B cell (primary cell): ENCODE data around the gene ABCD1. TPM values are rescaled to one million over a fixed set of nuclear protein-coding genes. Genes with fewer than 3 reads are reported as not detected.

Source experiments
- polyA plus RNA-seq: library from polyadenylated mRNA; depleted of rRNA; stranded (reverse); fragments of >200 nt; gene quantifications from 2 replicates; pipeline ENCODE4 v1.2.3, GENCODE V29; 2012
- total RNA-seq, 2 donors: library from RNA; stranded (reverse); fragments of 120-200 nt in 1 of 2; gene quantifications; 1 replicate in 1 of 2; 2 replicates in 1 of 2; pipeline versions ENCODE4 v1.2.3 to v1.2.4, GENCODE V29; 2013 to 2022

ABCD1 gene
- total and polyA plus RNA-seq, 2 donors (not counting 1 experiment from before 2014, with no cell fraction given) = 9.7 to 12.2 TPM

Other genes starting within 250 kb of the ABCD1 start
- gene BGN, start 229.9 kb upstream of the ABCD1 start, total RNA-seq = not detected in 2 replicates
- not detected in 2 replicates for gene BGN, start 229.9 kb upstream of the ABCD1 start, polyA plus RNA-seq
- gene ATP2B3, start 207.2 kb upstream of the ABCD1 start, total RNA-seq = not detected in 2 replicates
- not detected in 2 replicates for gene ATP2B3, start 207.2 kb upstream of the ABCD1 start, polyA plus RNA-seq
- 29.6 and 31.8 TPM in 2 replicates for gene CCNQ, start 125.7 kb upstream of the ABCD1 start, total RNA-seq
- gene CCNQ, start 125.7 kb upstream of the ABCD1 start, polyA plus RNA-seq = 40.8 and 66.0 TPM in 2 replicates
- gene DUSP9, start 77.7 kb upstream of the ABCD1 start, total RNA-seq = not detected in 2 replicates
- gene DUSP9, start 77.7 kb upstream of the ABCD1 start, polyA plus RNA-seq = not detected in 2 replicates
- 0.99 TPM in 1 of 2 replicates, not detected in the other for gene PNCK, start 51.0 kb upstream of the ABCD1 start, total RNA-seq
- gene PNCK, start 51.0 kb upstream of the ABCD1 start, polyA plus RNA-seq = 0.23 TPM in 1 of 2 replicates, not detected in the other
- gene SLC6A8, start 36.9 kb upstream of the ABCD1 start, total RNA-seq = 1.8 and 2.9 TPM in 2 replicates
- gene SLC6A8, start 36.9 kb upstream of the ABCD1 start, polyA plus RNA-seq = 0.49 and 1.3 TPM in 2 replicates
- gene BCAP31, start 469 bp upstream of the ABCD1 start, total RNA-seq = 112 and 117 TPM in 2 replicates
- gene BCAP31, start 469 bp upstream of the ABCD1 start, polyA plus RNA-seq = 59.5 and 78.0 TPM in 2 replicates
- not detected in 2 replicates for gene PLXNB3, start 39.4 kb downstream of the ABCD1 start, total RNA-seq
- gene PLXNB3, start 39.4 kb downstream of the ABCD1 start, polyA plus RNA-seq = 0.25 and 0.35 TPM in 2 replicates
- gene SRPK3, start 56.2 kb downstream of the ABCD1 start, total RNA-seq = not detected in 2 replicates
- not detected in 2 replicates for gene SRPK3, start 56.2 kb downstream of the ABCD1 start, polyA plus RNA-seq
- gene IDH3G, start 69.5 kb downstream of the ABCD1 start, total RNA-seq = 58.5 and 62.8 TPM in 2 replicates
- gene IDH3G, start 69.5 kb downstream of the ABCD1 start, polyA plus RNA-seq = 103 and 122 TPM in 2 replicates
- 119 and 134 TPM in 2 replicates for gene SSR4, start 69.8 kb downstream of the ABCD1 start, total RNA-seq
- gene SSR4, start 69.8 kb downstream of the ABCD1 start, polyA plus RNA-seq = 169 and 297 TPM in 2 replicates
- not detected in 2 replicates for gene PDZD4, start 105.7 kb downstream of the ABCD1 start, total RNA-seq
- 0.36 and 1.1 TPM in 2 replicates for gene PDZD4, start 105.7 kb downstream of the ABCD1 start, polyA plus RNA-seq
- gene L1CAM, start 161.3 kb downstream of the ABCD1 start, total RNA-seq = 19.9 and 22.2 TPM in 2 replicates
- gene L1CAM, start 161.3 kb downstream of the ABCD1 start, polyA plus RNA-seq = 8.9 and 9.4 TPM in 2 replicates
- 0.53 TPM in 1 of 2 replicates, not detected in the other for gene AVPR2, start 179.8 kb downstream of the ABCD1 start, total RNA-seq
- gene AVPR2, start 179.8 kb downstream of the ABCD1 start, polyA plus RNA-seq = 0.12 TPM in 1 of 2 replicates, not detected in the other
- gene ARHGAP4, start 201.4 kb downstream of the ABCD1 start, total RNA-seq = 242 TPM in 2 replicates
- 711 and 922 TPM in 2 replicates for gene ARHGAP4, start 201.4 kb downstream of the ABCD1 start, polyA plus RNA-seq
- gene NAA10, start 210.2 kb downstream of the ABCD1 start, total RNA-seq = 78.3 and 87.3 TPM in 2 replicates
- 90.5 and 102 TPM in 2 replicates for gene NAA10, start 210.2 kb downstream of the ABCD1 start, polyA plus RNA-seq
- gene RENBP, start 219.8 kb downstream of the ABCD1 start, total RNA-seq = 39.2 and 39.7 TPM in 2 replicates
- gene RENBP, start 219.8 kb downstream of the ABCD1 start, polyA plus RNA-seq = 28.0 and 30.6 TPM in 2 replicates
- 57.7 and 59.4 TPM in 2 replicates for gene HCFC1, start 247.0 kb downstream of the ABCD1 start, total RNA-seq
- 32.1 and 37.7 TPM in 2 replicates for gene HCFC1, start 247.0 kb downstream of the ABCD1 start, polyA plus RNA-seq
- gene TMEM187, start 247.9 kb downstream of the ABCD1 start, total RNA-seq = 3.8 and 5.5 TPM in 2 replicates
- gene TMEM187, start 247.9 kb downstream of the ABCD1 start, polyA plus RNA-seq = 3.2 and 6.4 TPM in 2 replicates